Activated CD4-positive, alpha-beta T cell treated with anti-CD3 and anti-CD28 coated beads, Interleukin-2, Interleukin-6, amounts not matched to agents 100 ng/mL and 50 ng/mL, durations not matched to agents 16 hours and 8 hours (primary cell): ENCODE data around the gene ZNF471.

Source experiments
- DNase-seq: peaks from one replicate; pipeline ENCODE4 v3.0.0-alpha.2; 2020

The ZNF471 gene

GRCh38 chr19:56577719-56578602 lies 70.3 kb downstream of the ZNF471 start:
- no peak for DNase-seq
